ENCODE data around the gene C1R.

- TF ChIP-seq CTCF (IDR thresholded peaks at IDR 0.05) (no peak), POLR2A (IDR thresholded peaks at IDR 0.05) (no peak), POLR2AphosphoS5 (IDR thresholded peaks at IDR 0.05) (no peak)
Measured at GRCh38 chr12:7054925-7055324, 37.3 kb downstream of the C1R start.

Data from upper lobe of left lung (tissue), 4 donors.